ENCODE results near the gene DAZAP2. TPM values are rescaled to one million over a fixed set of nuclear protein-coding genes. Genes with fewer than 3 reads are reported as not detected.

Gene DAZAP2
- total and polyA plus RNA-seq, 2 of the 13 experiments (the other 11 are each of a cell fraction or from before 2014, with no cell fraction given), result 64.5 to 222 TPM

DNA sequence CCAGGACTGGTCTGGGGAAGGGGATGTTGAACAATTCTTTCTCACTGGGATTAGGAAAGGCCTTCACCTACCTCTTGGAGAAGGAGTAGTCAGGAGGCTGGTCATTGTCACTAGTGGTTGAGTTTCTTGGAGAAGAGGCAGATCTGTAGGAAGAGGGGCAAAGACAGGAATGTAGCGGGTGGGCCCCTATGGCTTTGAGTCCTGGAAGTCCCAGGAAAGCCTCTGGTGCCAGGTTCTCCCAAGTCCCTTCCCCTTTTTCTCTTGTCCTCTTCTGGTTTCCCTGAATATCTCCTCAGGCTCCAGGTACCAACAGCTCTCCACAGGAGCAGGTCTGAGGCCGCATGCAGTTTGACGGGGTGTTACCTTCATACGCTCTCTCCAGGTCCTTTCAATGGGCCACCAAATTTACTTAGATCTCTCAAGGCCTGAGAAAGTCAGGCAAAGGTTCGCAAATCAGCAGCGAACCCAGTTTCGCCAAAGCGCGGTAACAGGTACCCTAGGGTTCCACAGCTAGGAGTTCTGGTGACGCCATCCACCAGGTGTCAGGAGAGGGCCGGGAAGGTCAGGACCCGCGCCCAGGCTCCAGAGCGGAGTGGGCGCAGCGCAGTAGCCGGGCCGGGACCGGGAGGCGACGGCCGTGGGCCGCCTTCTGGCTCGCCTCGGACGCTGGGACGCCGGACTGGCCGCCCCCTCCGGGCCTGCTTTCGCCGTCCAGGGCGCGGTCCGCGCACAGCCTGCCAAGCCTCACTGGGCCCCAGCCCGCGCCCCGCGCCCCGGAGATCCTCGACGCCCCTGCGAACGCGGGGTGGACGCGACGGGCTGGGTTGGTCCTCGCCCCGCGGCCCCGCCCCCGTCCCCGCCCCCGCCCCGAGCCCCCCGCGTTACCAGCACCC lies 30.8 kb downstream of the DAZAP2 start (continued):
- TF ChIP-seq EP300 (IDR thresholded peaks at IDR 0.05; ENCODE audit: low read depth in 2 of 2, low read length in 2 of 2) (no peak), EP300 (CRISPR knock-in tag; IDR thresholded peaks at IDR 0.05; ENCODE audit: borderline replicate concordance) (no peak), NCOA2 (CRISPR knock-in tag; IDR thresholded peaks at IDR 0.05) (no peak), MED8 (CRISPR knock-in tag; IDR thresholded peaks at IDR 0.05; ENCODE audit: insufficient replicate concordance) (peak; percentile 25), NCOA5 (CRISPR knock-in tag; IDR thresholded peaks at IDR 0.05) (no peak), ZFP62 (CRISPR knock-in tag; IDR thresholded peaks at IDR 0.05) (no peak), ZNF282 (IDR thresholded peaks at IDR 0.05; ENCODE audit: partially characterized antibody) (no peak), ZFP91 (CRISPR knock-in tag; IDR thresholded peaks at IDR 0.05; ENCODE audit: borderline replicate concordance) (peak; percentile 39; the same call in 1 of the 2 replicates), ZFX (CRISPR knock-in tag; IDR thresholded peaks at IDR 0.05; ENCODE audit: low read depth) (peak; percentile 66), RCOR2 (CRISPR knock-in tag; IDR thresholded peaks at IDR 0.05) (no peak), RAD21 (CRISPR knock-in tag; IDR thresholded peaks at IDR 0.05) (peak; percentile 88), ZNF772 (CRISPR knock-in tag; IDR thresholded peaks at IDR 0.05) (no peak), PAF1 (CRISPR knock-in tag; IDR thresholded peaks at IDR 0.05) (no peak), ZNF563 (CRISPR knock-in tag; IDR thresholded peaks at IDR 0.05) (peak; percentile 43; the same call in 1 of the 2 replicates), SOX5 (CRISPR knock-in tag; IDR thresholded peaks at IDR 0.05; ENCODE audit: borderline replicate concordance) (no peak), NFKBIZ (CRISPR knock-in tag; IDR thresholded peaks at IDR 0.05) (no peak), TBL1XR1 (IDR thresholded peaks at IDR 0.05; ENCODE audit: borderline replicate concordance, low read length, partially characterized antibody) (no peak), DNMT1 (CRISPR knock-in tag; IDR thresholded peaks at IDR 0.05) (no peak), ZBTB1 (CRISPR knock-in tag; IDR thresholded peaks at IDR 0.05; ENCODE audit: borderline replicate concordance) (no peak)
- TF ChIP-seq, protein P1, sequence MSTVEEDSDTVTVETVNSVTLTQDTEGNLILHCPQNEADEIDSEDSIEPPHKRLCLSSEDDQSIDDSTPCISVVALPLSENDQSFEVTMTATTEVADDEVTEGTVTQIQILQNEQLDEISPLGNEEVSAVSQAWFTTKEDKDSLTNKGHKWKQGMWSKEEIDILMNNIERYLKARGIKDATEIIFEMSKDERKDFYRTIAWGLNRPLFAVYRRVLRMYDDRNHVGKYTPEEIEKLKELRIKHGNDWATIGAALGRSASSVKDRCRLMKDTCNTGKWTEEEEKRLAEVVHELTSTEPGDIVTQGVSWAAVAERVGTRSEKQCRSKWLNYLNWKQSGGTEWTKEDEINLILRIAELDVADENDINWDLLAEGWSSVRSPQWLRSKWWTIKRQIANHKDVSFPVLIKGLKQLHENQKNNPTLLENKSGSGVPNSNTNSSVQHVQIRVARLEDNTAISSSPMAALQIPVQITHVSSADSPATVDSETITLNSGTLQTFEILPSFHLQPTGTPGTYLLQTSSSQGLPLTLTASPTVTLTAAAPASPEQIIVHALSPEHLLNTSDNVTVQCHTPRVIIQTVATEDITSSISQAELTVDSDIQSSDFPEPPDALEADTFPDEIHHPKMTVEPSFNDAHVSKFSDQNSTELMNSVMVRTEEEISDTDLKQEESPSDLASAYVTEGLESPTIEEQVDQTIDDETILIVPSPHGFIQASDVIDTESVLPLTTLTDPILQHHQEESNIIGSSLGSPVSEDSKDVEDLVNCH (CRISPR knock-in tag; IDR thresholded peaks at IDR 0.05), result no peak
- TF ChIP-seq, protein P2, sequence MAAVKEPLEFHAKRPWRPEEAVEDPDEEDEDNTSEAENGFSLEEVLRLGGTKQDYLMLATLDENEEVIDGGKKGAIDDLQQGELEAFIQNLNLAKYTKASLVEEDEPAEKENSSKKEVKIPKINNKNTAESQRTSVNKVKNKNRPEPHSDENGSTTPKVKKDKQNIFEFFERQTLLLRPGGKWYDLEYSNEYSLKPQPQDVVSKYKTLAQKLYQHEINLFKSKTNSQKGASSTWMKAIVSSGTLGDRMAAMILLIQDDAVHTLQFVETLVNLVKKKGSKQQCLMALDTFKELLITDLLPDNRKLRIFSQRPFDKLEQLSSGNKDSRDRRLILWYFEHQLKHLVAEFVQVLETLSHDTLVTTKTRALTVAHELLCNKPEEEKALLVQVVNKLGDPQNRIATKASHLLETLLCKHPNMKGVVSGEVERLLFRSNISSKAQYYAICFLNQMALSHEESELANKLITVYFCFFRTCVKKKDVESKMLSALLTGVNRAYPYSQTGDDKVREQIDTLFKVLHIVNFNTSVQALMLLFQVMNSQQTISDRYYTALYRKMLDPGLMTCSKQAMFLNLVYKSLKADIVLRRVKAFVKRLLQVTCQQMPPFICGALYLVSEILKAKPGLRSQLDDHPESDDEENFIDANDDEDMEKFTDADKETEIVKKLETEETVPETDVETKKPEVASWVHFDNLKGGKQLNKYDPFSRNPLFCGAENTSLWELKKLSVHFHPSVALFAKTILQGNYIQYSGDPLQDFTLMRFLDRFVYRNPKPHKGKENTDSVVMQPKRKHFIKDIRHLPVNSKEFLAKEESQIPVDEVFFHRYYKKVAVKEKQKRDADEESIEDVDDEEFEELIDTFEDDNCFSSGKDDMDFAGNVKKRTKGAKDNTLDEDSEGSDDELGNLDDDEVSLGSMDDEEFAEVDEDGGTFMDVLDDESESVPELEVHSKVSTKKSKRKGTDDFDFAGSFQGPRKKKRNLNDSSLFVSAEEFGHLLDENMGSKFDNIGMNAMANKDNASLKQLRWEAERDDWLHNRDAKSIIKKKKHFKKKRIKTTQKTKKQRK (IDR thresholded peaks at IDR 0.05; ENCODE audit: low read length), result no peak
- TF ChIP-seq, protein P3, sequence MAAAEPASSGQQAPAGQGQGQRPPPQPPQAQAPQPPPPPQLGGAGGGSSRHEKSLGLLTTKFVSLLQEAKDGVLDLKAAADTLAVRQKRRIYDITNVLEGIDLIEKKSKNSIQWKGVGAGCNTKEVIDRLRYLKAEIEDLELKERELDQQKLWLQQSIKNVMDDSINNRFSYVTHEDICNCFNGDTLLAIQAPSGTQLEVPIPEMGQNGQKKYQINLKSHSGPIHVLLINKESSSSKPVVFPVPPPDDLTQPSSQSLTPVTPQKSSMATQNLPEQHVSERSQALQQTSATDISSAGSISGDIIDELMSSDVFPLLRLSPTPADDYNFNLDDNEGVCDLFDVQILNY (CRISPR knock-in tag; conservative IDR thresholded peaks at IDR 0.05), result no peak

Measured in HepG2 (cell line).